Fibroblast of skin of abdomen (primary cell): ENCODE results near the gene CHCHD3.
"Not testable (repeated sequence)": the region's sequence is repeated elsewhere in the genome, so short reads cannot be mapped to it uniquely, and the experiment has no call there.

Experiments used
- DNase-seq: peaks from one replicate; pipeline ENCODE4 v3.0.0-alpha.2; 2013

The CHCHD3 gene

DNA sequence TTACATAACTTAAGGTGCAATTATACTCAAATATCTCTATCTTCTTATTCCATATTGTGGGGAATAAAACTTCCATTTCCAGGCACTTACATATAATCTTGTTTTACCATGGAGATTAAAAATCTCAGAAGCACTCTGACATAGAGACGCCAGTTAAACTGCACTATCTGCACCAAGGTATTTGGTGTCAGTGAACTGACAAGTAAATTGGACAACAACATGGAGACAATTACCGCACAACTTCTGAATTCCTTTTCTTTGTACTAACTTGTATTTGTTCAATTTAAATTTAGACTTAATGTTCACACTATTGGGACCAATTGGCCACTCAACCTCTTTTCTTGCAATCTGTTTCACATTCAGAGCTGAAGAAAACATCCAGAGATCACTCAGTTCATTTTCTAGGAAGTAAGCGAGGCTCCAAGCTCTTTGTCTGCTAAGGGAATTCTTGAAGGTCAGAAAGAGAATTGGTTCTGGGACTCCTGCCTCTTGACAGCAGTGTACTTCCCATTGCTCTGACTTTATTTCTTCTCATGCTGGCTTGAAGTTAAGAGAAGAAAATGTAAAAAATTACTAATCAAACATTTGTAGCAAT lies 184.7 kb downstream of the CHCHD3 start:
- no peak for DNase-seq

DNA sequence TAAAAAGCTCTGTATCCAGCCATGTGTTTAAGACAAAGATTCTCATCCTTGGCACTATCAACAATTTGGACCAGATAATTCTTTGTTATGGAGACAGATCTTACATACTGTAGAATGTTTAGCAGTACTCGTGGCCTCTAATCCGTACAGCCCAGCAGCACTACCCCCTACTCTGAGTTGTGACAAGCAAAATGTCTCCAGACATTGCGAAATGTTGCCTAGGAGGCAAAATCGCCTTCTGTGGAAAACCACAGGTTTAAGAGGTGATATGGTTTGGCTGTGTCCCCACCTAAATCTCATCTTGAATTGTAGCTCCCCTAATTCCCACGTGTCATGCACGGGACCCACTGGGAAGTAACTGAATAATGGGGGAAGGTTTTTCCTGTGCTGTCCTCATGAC lies 186.7 kb downstream of the CHCHD3 start:
- no peak for DNase-seq

DNA sequence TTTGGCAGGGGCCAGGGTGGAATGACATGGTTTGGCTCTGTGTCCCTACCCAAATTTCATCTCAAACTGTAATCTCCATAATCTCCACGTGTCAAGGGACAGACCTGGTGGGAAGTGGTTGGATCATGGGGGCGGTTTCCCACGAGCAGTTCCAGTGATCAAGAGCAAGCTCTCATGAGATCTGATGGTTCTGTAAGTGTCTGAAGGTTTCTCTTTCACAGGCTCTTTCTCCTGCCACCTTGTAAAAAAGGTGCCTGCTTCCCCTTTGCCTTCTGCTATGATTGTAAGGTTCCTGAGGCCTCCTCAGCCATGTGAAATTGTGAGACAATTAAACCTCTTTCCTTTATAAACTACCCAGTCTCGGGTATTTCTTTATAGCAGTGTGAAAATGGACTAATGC lies 188.3 kb downstream of the CHCHD3 start:
- DNase-seq, result no peak

DNA sequence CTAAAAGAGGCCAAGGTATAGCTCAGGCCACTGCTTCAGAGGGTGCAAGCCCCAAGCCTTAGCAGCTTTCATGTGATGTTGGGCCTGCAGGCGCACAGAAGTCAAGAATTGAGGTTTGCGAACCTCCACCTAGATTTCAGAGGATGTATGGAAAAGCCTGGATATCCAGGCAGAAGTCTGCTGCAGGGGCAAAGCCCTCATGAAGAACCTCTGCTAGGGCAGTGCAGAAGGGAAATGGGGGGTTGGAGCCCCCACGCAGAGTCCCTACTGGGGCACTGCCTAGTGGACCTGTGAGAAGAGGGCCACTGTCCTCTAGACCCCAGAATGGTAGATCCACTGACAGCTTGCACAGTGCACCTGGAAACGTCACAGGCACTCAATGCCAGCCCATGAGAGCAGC lies 189.1 kb downstream of the CHCHD3 start:
- not testable (repeated sequence) for DNase-seq

DNA sequence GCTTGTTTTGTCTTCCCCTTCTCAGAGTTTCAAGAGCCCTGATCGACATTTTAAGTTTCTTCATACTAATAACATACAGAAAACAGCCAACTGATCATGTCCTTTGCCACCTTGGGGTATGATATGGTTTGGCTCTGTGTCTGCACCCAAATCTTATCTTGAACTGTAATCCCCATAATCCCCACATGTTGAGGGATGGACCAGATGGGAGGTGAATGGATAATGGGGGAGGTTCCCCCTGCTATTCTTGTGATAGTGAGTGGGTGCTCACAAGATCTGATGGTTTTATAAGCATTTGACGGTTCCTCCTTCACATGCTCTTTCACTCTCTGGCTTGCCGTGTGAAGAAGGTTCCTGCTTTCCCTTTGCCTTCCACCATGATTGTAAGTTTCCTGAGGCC lies 190.3 kb downstream of the CHCHD3 start:
- no peak for DNase-seq

DNA sequence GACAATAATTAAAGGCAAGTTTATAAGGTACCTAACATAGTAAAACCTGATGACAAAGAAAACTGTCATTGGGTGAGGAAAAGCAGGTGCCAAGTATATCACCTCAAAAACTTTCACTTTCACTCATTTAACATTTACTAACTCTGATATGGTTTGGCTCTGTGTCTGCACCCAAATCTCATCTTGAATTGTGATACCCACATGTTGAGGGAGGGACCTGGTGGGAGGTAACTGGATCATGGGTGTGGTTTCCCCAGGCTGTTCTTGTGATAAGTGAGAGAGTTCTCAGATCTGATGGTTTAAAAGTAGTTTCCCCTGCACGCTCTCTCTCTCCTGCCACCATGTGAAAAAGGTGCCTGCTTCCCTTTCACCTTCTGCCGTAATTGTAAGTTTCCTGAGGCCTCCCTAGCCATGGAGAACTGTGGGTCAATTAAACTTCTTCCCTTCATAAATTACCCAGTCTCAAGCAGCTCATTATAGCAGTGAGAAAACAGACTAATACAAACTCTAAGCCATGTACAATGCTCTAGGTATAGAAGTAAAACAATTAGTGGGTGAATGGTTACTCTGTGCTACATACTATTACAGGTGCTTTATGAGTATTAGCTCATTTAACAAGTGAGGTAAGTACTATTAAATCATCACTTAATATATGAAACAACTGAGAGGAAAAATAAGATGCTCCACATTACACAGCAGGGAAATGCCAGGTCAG lies 199.0 kb downstream of the CHCHD3 start:
- DNase-seq, result no peak

DNA sequence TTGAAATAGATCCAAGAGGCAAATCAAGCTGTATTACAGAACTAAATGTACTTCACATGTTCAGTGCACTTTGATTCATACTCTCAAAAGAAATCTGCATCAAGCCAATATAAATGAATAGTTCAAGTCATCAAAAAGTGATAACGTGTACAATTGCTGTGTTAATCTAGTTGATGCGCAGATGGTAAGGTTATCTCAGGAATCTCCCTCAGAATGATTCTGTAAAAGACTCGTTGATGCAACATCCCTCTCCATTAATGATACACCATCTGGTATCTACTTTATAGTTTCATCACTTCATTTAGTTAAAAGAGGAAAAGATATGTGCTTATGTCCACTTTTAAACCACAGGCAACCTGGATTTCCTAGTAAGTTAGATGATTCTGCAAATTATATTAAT lies 200.6 kb downstream of the CHCHD3 start:
- DNase-seq, result no peak

DNA sequence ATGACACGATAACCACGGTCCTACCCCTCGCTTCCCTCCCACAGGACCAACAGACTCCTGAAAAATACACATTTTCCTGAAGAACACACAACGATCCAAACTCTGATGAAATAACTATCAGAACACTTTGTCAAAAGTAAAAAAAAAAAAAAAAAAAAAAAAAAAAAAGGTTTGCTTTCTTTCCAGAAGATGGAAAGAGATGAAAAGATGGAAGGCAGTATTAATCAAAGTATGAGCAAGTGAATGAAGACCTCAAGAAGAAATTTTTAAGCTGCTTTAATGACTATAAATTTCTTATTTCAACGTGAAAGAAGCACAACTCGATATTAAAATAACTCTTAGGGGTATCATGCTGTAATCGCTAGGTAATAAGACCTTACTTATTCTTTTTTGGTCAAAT lies 202.3 kb downstream of the CHCHD3 start:
- no peak for DNase-seq

DNA sequence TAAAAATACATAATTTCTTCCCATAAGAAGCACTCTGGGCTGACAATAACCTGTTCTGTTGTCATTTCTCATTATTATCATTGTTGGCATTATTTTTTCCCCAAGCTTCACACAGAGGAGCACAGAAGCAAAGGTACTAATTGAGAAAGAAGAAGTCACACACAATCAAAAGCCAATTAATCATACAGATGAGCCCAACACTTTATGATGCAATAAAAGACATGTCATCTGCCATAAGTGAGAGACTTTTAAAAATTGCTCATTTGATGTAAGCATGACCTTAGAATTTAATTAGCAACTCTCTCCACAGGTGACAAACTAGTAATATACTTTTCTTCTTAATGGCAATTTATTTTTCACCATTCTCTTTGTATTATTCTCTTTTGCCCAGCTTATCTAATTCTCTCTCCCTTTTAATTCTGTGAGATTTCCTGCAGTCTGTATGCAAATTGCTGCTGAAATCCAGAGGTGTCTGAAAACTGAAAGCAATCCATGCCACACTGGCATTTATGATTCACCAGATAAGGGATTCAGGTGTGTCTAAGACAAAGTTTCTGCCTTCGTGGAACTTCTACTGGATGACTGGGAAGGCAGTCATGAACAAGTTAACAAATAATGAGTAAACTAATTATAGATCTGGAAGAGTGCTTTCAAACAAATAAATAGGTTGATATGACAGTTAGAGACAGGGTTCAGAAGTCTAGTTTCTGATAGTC lies 203.5 kb downstream of the CHCHD3 start:
- DNase-seq, result no peak

DNA sequence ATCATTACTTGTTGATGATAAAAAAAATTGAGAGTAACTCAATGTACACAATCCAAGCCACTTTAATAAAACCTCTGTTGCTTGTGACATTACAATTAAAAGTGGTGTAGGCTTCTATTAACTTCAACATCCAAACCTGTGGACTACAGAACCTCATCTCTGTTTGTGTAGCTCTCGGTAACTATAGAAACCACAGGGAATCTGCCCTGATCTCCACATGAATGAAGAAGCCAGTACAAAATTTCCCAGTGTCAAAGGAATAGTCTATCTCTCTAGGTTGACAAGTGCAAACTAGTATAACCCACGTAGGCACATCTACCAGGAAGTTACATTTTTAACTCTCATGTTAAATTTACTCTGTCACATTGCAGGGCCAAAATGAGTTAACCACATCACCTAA lies 204.3 kb downstream of the CHCHD3 start:
- DNase-seq, result no peak

DNA sequence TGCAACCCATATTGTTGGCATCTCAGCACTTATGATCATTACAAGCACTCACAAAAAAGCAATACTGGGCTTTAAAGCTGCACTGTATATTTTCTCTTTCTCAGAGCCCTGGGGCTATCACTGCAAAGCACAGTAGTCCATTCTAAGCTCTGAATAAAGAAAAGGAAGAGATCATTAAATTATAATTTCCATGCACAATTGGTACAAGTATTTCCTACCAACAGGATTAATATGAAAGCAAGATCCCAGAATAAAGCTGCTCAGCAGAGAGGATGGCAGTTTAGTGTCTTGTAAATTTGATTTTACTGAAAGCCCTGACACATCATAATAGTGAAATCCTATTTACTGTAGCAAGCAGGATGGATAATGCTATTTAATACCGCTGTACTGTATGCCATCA lies 205.3 kb downstream of the CHCHD3 start:
- no peak for DNase-seq

DNA sequence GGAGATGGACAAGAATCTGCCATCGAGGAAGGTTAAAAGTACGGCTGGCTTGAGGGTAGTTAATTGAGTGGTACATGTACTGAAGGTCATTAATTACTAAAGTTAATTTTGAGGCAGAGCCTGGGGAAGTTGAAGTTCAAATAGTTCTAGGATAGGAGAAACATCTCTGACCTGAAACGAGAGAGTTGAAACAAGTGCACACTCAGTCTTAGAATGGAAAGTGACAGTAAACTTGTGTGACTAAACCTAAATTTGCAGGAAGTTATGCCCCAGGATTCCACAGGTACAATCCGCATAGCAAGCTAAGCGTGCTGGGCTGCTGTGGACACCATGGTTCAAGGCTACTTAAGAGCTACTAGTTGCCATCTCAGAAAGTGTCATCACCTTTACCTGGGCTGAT lies 209.9 kb downstream of the CHCHD3 start:
- DNase-seq, result no peak

DNA sequence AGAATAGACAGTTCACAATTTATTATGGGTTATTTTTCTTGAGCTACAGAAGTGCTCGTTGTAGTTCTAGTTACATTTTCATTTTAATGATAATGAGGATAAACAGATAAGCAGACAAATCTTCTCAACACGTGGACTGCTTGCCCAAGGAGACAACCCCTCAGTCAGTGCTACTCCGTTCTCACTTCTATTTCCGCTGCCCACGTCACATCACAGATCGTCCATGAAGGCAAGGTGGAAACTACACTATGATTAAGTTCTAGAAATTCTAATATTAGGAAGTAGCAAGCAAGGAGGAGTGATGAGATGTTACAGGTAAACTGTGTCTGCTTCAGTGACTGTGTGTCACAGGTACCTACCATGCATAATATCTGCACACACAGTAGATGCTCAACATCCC lies 210.5 kb downstream of the CHCHD3 start:
- DNase-seq, result no peak

DNA sequence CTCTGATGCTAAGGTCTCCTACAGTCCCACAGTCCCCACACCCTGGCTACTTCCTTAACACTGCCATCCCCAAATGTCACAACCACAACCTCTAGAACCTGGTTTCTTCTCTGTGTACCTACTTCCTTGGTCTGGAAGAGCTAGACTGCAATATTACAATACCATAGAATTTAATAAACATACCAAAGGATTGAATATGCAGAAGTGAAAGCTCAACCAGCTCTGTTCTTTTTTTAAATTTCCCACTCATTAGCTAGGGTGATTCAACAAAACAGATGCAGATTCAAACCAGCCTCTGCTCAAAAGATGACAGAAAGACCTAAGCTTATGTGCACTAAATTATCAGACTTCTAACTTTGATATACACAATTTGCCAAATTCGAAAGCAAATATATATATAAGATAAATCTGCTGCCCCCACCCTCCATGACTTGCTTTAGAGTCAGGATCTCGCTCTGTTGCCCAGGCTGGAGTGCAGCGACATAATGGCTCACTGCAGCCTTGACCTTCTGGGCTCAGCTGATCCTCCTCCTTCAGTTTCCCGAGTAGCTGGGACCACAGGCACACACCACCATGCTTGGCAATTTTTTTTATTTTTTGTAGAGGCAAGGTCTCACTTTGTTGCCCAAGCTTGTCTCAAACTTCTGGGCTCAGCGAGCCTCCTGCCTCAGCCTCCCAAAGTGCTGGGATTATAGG lies 212.6 kb downstream of the CHCHD3 start:
- no peak for DNase-seq

DNA sequence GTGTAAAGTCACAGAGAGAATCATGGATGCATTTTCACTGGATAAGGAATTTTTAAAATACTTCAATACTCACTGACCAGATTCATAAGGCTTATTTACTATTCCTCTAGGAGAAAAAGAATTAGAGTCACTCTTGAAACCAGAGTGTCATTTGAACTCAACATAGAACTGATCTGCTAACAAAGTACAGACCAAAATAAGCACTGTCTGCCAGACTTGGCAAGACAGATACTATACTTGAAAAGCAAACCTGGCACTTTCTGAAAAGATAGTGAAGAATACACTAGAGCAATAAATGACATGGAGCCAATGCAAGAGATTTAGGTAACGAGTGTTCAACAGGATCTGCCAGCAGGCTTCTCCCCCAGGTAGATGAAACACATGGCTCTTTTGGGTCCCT lies 215.3 kb downstream of the CHCHD3 start:
- DNase-seq, result no peak

DNA sequence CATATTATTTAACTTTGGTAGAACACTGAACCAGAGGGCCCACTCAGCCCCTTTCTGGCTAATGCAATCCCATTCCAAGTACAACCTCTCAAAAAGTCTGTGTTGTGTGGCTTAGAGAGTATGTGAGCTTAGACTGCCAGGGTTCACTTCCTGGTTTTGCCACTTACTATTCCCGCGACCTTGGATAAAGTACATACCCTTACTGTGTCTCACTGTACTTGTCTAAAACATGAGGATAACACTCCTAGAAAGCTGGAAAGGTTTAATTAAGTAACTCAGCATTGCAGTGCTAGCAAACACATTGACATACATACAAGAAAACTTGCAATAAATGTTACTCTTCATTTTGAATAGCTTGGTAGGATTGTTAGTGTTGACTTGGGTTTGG lies 215.8 kb downstream of the CHCHD3 start:
- DNase-seq, result no peak

DNA sequence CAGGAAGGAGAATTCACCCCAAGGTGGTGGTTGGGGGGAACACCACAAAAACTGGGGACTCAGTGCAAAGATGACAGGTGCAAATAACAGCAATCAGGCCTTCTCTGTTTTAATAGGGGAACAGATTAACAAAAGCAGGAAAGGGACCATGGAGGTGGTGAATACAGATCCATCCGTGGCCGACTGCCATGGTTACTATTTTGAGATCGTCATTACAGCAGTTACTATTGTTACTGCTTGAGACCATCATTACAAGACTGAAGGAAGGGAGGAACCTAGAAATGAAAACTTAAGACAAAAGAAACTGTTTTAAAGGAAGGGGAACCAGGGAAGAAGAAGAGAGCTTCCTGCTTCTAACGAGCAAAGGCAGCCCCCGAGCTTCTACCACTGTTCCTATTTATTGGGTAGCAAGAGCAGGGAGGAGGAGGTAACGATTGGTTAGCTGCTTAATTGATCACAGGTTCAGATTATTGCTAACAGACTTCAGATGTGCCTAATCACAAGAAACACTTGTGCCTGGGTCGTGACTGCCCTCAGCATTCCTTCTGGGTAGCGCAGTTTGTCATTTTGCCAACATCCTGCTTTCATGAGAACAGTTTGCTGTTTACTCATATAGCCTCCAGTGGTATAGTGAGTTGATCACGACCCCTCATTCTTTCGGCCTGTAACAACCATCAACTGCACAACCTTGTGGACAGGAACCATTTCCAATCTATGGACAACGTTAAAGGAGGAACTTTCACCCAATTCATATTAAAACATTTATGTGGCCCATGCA lies 216.3 kb downstream of the CHCHD3 start:
- DNase-seq, result peak; percentile 81

DNA sequence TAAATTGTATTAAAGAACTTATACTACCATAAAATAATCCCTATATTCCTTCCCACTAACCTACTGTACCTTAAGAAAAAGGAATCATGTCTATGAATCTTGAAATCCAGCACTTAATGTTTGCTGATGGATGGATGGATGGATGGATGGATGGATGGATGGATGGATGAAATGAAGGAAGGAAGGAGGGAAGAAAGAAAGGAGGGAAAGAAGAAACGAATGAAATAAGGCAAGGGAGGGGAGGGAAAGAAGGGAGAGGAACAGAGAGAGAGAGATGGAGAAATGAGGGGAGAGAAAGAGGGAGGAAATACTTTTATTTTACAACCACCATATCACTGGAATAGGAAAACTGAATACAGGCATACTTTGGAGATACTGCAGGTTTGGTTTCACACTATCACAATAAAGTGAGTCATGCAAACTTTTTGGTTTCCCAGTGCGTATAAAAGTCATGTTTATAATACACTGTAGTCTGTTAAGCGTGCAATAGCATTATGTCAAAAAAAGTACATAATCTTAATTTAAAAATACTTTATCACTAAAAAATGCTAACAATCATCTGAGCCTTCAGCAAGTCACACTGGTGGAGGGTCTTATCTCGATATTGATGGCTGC lies 219.8 kb downstream of the CHCHD3 start:
- DNase-seq, result no peak

DNA sequence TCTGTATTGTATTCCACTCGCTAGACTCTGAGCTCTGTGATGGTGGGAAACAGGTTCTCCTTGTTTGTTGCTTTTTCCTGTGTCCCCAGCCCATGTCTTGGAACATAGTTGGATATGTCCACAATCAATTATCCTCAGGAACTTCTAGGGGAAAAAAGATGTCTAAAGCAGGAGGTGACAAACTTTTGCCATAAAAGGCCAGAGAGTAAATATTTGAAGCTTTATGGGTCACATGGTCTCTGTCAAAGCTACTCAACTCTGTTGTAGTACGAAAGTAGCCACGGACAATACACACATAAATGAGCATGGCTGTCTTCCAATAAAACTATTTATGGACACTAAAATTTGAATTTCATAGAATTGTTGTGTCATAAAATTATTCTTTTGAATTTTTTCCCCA lies 220.5 kb downstream of the CHCHD3 start:
- no peak for DNase-seq

DNA sequence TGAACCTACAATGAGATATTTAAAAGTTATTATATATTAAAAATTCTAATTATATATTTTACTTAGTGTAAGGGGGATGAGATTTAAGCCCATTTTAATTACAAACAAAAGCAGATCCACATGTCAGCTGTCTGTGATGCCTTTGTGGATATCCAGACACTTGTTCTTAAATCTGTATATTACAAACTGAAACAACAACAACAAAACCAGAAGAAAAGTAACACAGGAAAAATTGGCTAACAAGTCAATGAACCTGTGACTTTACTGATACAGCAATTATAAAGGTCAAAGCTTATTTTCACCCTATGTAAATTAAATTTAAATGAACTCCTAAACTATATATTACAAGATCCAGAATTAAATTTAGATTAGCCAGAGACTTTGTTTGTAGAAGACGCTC lies 222.7 kb downstream of the CHCHD3 start:
- DNase-seq, result no peak

DNA sequence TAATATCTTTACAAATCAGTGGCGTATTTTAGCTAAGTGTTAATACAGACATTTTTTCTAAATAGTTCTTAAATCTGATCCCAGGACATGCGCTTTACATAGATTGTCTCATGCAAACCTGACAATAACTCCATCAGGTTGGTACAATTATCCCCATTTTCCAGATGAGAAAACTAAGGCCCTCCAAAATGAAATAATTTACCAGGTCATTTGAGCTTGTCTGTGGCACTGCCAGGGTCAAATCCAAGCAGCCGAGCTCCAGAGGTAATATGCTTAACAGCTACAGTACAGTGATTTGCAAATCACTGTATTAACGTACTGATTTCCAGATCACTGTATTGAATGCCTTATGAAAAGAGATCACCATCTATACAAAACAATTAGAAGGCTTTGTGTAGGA lies 223.1 kb downstream of the CHCHD3 start:
- DNase-seq, result no peak

DNA sequence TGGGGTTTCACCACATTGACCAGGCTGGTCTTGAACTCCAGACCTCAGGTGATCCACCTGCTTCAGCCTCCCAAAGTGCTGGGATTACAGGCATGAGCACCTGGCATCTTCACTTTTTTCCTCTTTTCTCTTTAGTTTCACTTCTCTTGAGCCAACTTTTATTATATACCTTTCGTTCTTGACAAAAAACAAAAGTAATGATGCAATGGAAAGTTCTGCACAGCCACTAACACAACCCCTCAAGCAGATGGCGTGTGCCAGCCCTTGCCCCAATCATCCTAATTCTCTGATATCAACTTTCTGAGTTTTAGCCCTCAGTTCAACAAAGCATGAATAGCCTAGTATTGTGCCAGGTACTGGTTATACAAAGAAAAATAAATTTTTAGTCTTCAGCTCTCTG lies 223.6 kb downstream of the CHCHD3 start:
- DNase-seq, result no peak
